Measurements from ENCODE around the gene TMEM126A.

GRCh38 chr11:85682330-85683305 lies 34.9 kb downstream of the TMEM126A start:
- no peak for TF ChIP-seq ZBTB1 (tag by site-specific recombination; IDR thresholded peaks at IDR 0.05)
- TF ChIP-seq, protein P1, sequence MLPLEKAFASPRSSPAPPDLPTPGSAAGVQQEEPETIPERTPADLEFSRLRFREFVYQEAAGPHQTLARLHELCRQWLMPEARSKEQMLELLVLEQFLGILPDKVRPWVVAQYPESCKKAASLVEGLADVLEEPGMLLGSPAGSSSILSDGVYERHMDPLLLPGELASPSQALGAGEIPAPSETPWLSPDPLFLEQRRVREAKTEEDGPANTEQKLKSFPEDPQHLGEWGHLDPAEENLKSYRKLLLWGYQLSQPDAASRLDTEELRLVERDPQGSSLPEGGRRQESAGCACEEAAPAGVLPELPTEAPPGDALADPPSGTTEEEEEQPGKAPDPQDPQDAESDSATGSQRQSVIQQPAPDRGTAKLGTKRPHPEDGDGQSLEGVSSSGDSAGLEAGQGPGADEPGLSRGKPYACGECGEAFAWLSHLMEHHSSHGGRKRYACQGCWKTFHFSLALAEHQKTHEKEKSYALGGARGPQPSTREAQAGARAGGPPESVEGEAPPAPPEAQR (tag by site-specific recombination; IDR thresholded peaks at IDR 0.05), result no peak
- TF ChIP-seq ZNF274 (IDR thresholded peaks at IDR 0.05; ENCODE audit: low read length), result no peak
- TF ChIP-seq ZNF274 (tag by site-specific recombination; IDR thresholded peaks at IDR 0.05; ENCODE audit: borderline replicate concordance), result no peak
- TF ChIP-seq SETDB1 (IDR thresholded peaks at IDR 0.05; ENCODE audit: insufficient read length, low read length), result no peak
- TF ChIP-seq, protein P2, sequence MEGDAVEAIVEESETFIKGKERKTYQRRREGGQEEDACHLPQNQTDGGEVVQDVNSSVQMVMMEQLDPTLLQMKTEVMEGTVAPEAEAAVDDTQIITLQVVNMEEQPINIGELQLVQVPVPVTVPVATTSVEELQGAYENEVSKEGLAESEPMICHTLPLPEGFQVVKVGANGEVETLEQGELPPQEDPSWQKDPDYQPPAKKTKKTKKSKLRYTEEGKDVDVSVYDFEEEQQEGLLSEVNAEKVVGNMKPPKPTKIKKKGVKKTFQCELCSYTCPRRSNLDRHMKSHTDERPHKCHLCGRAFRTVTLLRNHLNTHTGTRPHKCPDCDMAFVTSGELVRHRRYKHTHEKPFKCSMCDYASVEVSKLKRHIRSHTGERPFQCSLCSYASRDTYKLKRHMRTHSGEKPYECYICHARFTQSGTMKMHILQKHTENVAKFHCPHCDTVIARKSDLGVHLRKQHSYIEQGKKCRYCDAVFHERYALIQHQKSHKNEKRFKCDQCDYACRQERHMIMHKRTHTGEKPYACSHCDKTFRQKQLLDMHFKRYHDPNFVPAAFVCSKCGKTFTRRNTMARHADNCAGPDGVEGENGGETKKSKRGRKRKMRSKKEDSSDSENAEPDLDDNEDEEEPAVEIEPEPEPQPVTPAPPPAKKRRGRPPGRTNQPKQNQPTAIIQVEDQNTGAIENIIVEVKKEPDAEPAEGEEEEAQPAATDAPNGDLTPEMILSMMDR (tag by site-specific recombination; IDR thresholded peaks at IDR 0.05), result no peak
- no peak for TF ChIP-seq ZNF513 (tag by site-specific recombination; IDR thresholded peaks at IDR 0.05)
- TF ChIP-seq, protein P3, sequence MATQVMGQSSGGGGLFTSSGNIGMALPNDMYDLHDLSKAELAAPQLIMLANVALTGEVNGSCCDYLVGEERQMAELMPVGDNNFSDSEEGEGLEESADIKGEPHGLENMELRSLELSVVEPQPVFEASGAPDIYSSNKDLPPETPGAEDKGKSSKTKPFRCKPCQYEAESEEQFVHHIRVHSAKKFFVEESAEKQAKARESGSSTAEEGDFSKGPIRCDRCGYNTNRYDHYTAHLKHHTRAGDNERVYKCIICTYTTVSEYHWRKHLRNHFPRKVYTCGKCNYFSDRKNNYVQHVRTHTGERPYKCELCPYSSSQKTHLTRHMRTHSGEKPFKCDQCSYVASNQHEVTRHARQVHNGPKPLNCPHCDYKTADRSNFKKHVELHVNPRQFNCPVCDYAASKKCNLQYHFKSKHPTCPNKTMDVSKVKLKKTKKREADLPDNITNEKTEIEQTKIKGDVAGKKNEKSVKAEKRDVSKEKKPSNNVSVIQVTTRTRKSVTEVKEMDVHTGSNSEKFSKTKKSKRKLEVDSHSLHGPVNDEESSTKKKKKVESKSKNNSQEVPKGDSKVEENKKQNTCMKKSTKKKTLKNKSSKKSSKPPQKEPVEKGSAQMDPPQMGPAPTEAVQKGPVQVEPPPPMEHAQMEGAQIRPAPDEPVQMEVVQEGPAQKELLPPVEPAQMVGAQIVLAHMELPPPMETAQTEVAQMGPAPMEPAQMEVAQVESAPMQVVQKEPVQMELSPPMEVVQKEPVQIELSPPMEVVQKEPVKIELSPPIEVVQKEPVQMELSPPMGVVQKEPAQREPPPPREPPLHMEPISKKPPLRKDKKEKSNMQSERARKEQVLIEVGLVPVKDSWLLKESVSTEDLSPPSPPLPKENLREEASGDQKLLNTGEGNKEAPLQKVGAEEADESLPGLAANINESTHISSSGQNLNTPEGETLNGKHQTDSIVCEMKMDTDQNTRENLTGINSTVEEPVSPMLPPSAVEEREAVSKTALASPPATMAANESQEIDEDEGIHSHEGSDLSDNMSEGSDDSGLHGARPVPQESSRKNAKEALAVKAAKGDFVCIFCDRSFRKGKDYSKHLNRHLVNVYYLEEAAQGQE (tag by site-specific recombination; IDR thresholded peaks at IDR 0.05), result no peak
